ENCODE measurements around the gene HEATR5B.

The HEATR5B gene

GRCh38 chr2:37109523-37109922 lies 25.4 kb upstream of the HEATR5B start:
- TF ChIP-seq CTCF (IDR thresholded peaks at IDR 0.05), result no peak

- no peak for TF ChIP-seq CTCF (IDR thresholded peaks at IDR 0.05)
Measured at GRCh38 chr2:37105150-37105549, 21.0 kb upstream of the HEATR5B start.

GRCh38 chr2:37104178-37104577 lies 20.0 kb upstream of the HEATR5B start:
- no peak for TF ChIP-seq CTCF (IDR thresholded peaks at IDR 0.05)

GRCh38 chr2:37102588-37102987 lies 18.4 kb upstream of the HEATR5B start:
- TF ChIP-seq CTCF (IDR thresholded peaks at IDR 0.05), result no peak

- no peak for TF ChIP-seq CTCF (IDR thresholded peaks at IDR 0.05)
Measured at GRCh38 chr2:37100054-37100453, 15.9 kb upstream of the HEATR5B start.

GRCh38 chr2:37098416-37099118 lies 14.4 kb upstream of the HEATR5B start:
- TF ChIP-seq CTCF (IDR thresholded peaks at IDR 0.05), result no peak

GRCh38 chr2:37096568-37096967 lies 12.4 kb upstream of the HEATR5B start:
- TF ChIP-seq CTCF (IDR thresholded peaks at IDR 0.05), result no peak

- TF ChIP-seq CTCF (IDR thresholded peaks at IDR 0.05), result no peak
Measured at GRCh38 chr2:37091873-37092272, 7.7 kb upstream of the HEATR5B start.
